Neural cell (in vitro differentiated cells): ENCODE measurements around the gene HRK.

Experiments used
- CTCF ChIP-seq: fragments of 450-650 bp; IDR thresholded peaks from 2 replicates; pipeline ENCODE4 v1.5.1; 2014; ENCODE audit warnings: antibody characterized with exemption, mild to moderate bottlenecking, moderate library complexity; ENCODE audit not compliant: poor library complexity, severe bottlenecking
- EP300 ChIP-seq: fragments of 450-650 bp; conservative IDR thresholded peaks from 2 replicates; pipeline ENCODE4 v1.6.1; 2014; ENCODE audit warnings: antibody characterized with exemption, mild to moderate bottlenecking, moderate library complexity; ENCODE audit not compliant: poor library complexity, severe bottlenecking
- RAD21 ChIP-seq: fragments of 450-650 bp; conservative IDR thresholded peaks from 2 replicates; pipeline ENCODE4 v1.6.1; 2014; ENCODE audit warnings: antibody characterized with exemption, mild to moderate bottlenecking, moderate library complexity

GRCh38 chr12:116885491-116885890, 4.2 kb upstream of the HRK start:
- TF ChIP-seq CTCF, result no peak
- no peak for TF ChIP-seq RAD21
- no peak for TF ChIP-seq EP300
